Caco-2 (cell line): ENCODE results near the gene RASL12. TPM values are rescaled to one million over a fixed set of nuclear protein-coding genes. Genes with fewer than 3 reads are reported as not detected.

Experiments used
- BruUV-seq: library from RNA; stranded (reverse); fragments of 400-500 nt; replicated peaks from 2 replicates; lab custom pipeline; 2021; lab: Mats Ljungman, UMichigan
- CTCF ChIA-PET: fragments of 300-600 bp; sonication (Branson Sonifier 250); formaldehyde crosslinking; loops from one replicate; lab custom pipeline; 2022; ENCODE audit warnings: antibody characterized with exemption; lab: Charles Lee
- POLR2A ChIA-PET: fragments of 300-600 bp; sonication (Branson Sonifier 250); formaldehyde crosslinking; loops from one replicate; lab custom pipeline; 2022; ENCODE audit warnings: antibody characterized with exemption; lab: Charles Lee
- DNase-seq, 2 experiments: peaks; one replicate each; pipeline versions ENCODE4 v3.0.0 to v3.0.0-alpha.2; 2020 to 2022
- H3K27me3 ChIP-seq: replicated peaks from 2 replicates; pipeline ENCODE4 v1.6.0; 2011; ENCODE audit warnings: low read length; ENCODE audit not compliant: control insufficient read depth, insufficient read depth
- H3K36me3 ChIP-seq: 2 replicates; pipeline ENCODE4 v1.5.1; 2011; ENCODE audit warnings: low read length; ENCODE audit not compliant: control insufficient read depth, insufficient read depth
- H3K4me1 ChIP-seq: fragments of 250-450 bp; sonication (Bioruptor Pico); 2 replicates; pipeline ENCODE4 v1.5.1; 2020; ENCODE audit warnings: mild to moderate bottlenecking
- H3K4me3 ChIP-seq: 2 replicates; pipeline ENCODE4 v1.5.1; 2011; ENCODE audit warnings: low read depth, mild to moderate bottlenecking, control low read depth, low read length
- H3K9me3 ChIP-seq: fragments of 250-450 bp; sonication (Bioruptor Pico); 2 replicates; pipeline ENCODE4 v1.5.1; 2020; ENCODE audit warnings: mild to moderate bottlenecking, moderate library complexity
- H3K27ac Mint-ChIP-seq: one replicate; pipeline ENCODE4 v1.8.0; 2022; ENCODE audit warnings: mixed read lengths; ENCODE audit not compliant: unreplicated experiment
- H3K27me3 Mint-ChIP-seq: one replicate; pipeline ENCODE4 v1.8.0; 2022; ENCODE audit warnings: mixed read lengths; ENCODE audit not compliant: insufficient read depth, unreplicated experiment
- H3K36me3 Mint-ChIP-seq: one replicate; pipeline ENCODE4 v1.8.0; 2022; ENCODE audit warnings: mild to moderate bottlenecking, mixed read lengths; ENCODE audit not compliant: insufficient read depth, unreplicated experiment
- H3K4me1 Mint-ChIP-seq: one replicate; pipeline ENCODE4 v1.8.0; 2022; ENCODE audit warnings: low read depth, mixed read lengths; ENCODE audit not compliant: unreplicated experiment
- H3K4me3 Mint-ChIP-seq: one replicate; pipeline ENCODE4 v1.8.0; 2022; ENCODE audit warnings: mild to moderate bottlenecking, moderate library complexity, mixed read lengths; ENCODE audit not compliant: unreplicated experiment
- H3K9me3 Mint-ChIP-seq: one replicate; pipeline ENCODE4 v1.8.0; 2022; ENCODE audit warnings: mixed read lengths; ENCODE audit not compliant: unreplicated experiment
- CTCF ChIP-seq, 2 experiments: fragments of 200-600 bp in 1 of 2; IDR thresholded peaks; 1 replicate in 1 of 2; 2 replicates in 1 of 2; pipeline versions ENCODE4 v1.5.1 to v1.8.0; 2011 to 2022; ENCODE audit warnings: antibody characterized with exemption in 1 of 2, control low read depth in 1 of 2, inconsistent platforms in 1 of 2, low read depth in 1 of 2, low read length in 1 of 2, mild to moderate bottlenecking in 1 of 2, moderate library complexity in 1 of 2; ENCODE audit not compliant: insufficient read depth in 1 of 2, severe bottlenecking in 1 of 2, unreplicated experiment in 1 of 2
- intact Hi-C: fragments of 100-400 bp; cut with micrococcal nuclease; formaldehyde crosslinking; loops from one replicate; pipeline ENCODE4 v1.10.0; 2022; ENCODE audit not compliant: unreplicated experiment
- total RNA-seq: library from RNA; stranded (reverse); gene quantifications from 2 replicates; pipeline ENCODE4 v1.2.3, GENCODE V29; 2022

Gene RASL12
- total RNA-seq, 1 experiment from 2014 or later: 6.4 TPM

DNA sequence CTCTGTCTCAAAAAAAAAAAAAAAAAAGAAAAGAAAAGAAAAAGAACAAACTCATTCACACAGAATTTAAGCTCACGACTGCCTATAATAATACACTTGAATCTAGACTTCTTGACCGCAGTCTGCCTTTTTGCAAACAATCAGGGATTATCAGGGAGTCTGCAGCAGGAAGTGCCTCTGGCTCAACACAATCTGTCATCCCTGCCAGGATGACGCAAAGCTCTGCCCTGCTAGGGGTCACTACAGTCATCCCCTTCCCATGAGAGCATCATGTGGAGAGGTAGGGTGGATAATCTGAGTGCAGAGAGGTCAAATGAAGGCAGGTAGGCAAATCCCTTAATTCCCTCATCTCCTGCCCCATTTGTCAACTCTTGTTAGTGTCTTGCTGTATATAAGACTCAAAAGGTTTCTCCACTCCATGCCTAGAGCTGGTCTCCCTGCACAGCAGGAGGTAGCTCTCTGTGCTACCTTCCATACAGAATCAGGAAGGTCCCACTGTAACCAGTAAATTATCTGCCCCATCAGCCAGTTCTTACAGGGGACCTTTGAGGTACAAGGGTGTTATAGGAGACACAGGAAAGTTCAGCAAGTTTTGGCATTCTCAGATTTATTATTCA lies 43.0 kb upstream of the RASL12 start:
- Mint-ChIP-seq H3K4me1 (no peaks in the 10 kb centered on the region), H3K36me3 (peaks cover 17% of the 10 kb centered on the region), H3K4me3 (no peak overlapping the region), H3K27me3 (no peaks in the 10 kb centered on the region), H3K9me3 (no peaks in the 10 kb centered on the region), H3K27ac (no peak overlapping the region)
- Histone ChIP-seq H3K9me3 (no peaks in the 10 kb centered on the region), H3K36me3 (no peaks in the 10 kb centered on the region), H3K4me1 (no peaks in the 10 kb centered on the region), H3K27me3 (no peaks in the 10 kb centered on the region), H3K4me3 (no peak overlapping the region)
- no TSS peak for BruUV-seq
- intact Hi-C loops: no loop called here
- CTCF ChIA-PET: interaction anchor here (0.8 to 1.9 kb wide), 3 partner anchors 10 to 50 kb away, joined by 3 to 8 read pairs (median 4); no protein-coding TSS in a partner anchor
- POLR2A ChIA-PET: no interaction called here
- no peak for DNase-seq
- no peak for TF ChIP-seq CTCF (IDR thresholded peaks at IDR 0.05; ENCODE audit: insufficient read depth in 1 of 2, low read depth in 1 of 2, low read length in 1 of 2, severe bottlenecking in 1 of 2, unreplicated experiment in 1 of 2)

DNA sequence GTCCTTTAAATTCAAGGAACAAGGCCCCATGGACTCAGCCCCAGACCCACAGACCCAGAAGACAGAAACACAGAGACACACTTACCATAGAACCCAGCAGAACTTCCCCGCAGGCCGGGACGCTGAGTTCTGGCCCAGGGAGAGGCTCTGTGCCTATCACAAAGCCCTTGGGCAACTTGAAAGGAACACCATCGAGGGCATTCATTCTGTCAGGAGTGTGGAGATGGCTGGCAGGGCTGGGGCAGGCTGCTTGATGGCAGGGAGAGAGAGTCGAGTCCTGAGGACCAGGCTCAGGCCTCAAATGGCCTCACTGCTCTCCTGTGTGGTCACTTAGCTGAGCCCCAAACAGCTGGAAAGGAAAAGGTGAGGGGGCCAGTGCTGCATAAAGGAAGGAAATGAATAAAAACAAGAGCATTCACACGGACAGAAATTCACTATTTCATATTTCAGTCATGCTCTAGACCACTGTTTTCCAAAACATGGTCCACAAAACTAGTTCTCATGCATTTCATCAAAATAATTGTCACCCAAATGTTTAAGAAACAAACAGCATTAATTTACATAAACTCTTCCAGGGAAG lies 38.3 kb upstream of the RASL12 start:
- CTCF ChIA-PET: interaction anchor here (0.6 to 1.0 kb wide), 2 partner anchors 20 to 1448 kb away, joined by 3 read pairs; no protein-coding TSS in a partner anchor
- H3K4me1 ChIP-seq: no peaks in the 10 kb centered on the region
- H3K4me3 ChIP-seq: no peak overlapping the region
- no peak overlapping the region for H3K4me3 Mint-ChIP-seq
- POLR2A ChIA-PET: no interaction called here
- intact Hi-C loops: no loop called here
- H3K4me1 Mint-ChIP-seq: peaks cover 5% of the 10 kb centered on the region
- no TSS peak for BruUV-seq
- H3K9me3 Mint-ChIP-seq: no peaks in the 10 kb centered on the region
- H3K27me3 ChIP-seq: no peaks in the 10 kb centered on the region
- H3K9me3 ChIP-seq: no peaks in the 10 kb centered on the region
- no peak for TF ChIP-seq CTCF (IDR thresholded peaks at IDR 0.05; ENCODE audit: insufficient read depth in 1 of 2, low read depth in 1 of 2, low read length in 1 of 2, severe bottlenecking in 1 of 2, unreplicated experiment in 1 of 2)
- no peaks in the 10 kb centered on the region for H3K27me3 Mint-ChIP-seq
- H3K36me3 ChIP-seq: no peaks in the 10 kb centered on the region
- no peak overlapping the region for H3K27ac Mint-ChIP-seq
- DNase-seq: no peak
- peaks cover 34% of the 10 kb centered on the region for H3K36me3 Mint-ChIP-seq

DNA sequence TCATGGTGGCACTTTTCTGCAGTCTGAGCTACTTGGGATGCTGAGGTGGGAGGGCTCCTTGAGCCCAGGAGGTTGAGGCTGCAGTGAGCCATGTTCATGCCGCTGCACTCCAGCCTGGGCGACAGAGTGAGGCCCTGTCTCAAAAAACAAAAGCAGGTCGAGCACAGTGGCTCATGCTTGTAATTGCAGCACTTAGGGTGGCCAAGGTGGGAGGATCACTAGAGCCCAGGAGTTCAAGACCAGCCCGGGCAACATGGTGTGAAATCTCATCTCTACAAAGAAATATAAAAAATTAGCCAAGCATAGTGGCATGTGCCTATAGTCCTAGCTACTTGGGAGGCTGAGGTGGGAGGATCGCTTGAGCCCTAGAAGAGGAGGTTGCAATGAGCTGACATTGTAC lies 37.2 kb upstream of the RASL12 start:
- ChIA-PET POLR2A (no interaction called here), CTCF (interaction anchor here (0.6 kb wide), 1 partner anchor 14 kb away, joined by 3 read pairs; no protein-coding TSS in a partner anchor)
- H3K9me3 ChIP-seq: no peaks in the 10 kb centered on the region
- H3K4me1 ChIP-seq: no peaks in the 10 kb centered on the region
- no peaks in the 10 kb centered on the region for H3K9me3 Mint-ChIP-seq
- no peaks in the 10 kb centered on the region for H3K27me3 ChIP-seq
- DNase-seq: no peak
- H3K36me3 Mint-ChIP-seq: peaks cover 28% of the 10 kb centered on the region
- H3K27me3 Mint-ChIP-seq: no peaks in the 10 kb centered on the region
- no peak overlapping the region for H3K4me3 Mint-ChIP-seq
- H3K36me3 ChIP-seq: no peaks in the 10 kb centered on the region; the same call in 1 of the 2 replicates
- peaks cover 6% of the 10 kb centered on the region for H3K4me1 Mint-ChIP-seq
- TF ChIP-seq CTCF (IDR thresholded peaks at IDR 0.05; ENCODE audit: insufficient read depth in 1 of 2, low read depth in 1 of 2, low read length in 1 of 2, severe bottlenecking in 1 of 2, unreplicated experiment in 1 of 2): no peak
- no peak overlapping the region for H3K27ac Mint-ChIP-seq
- intact Hi-C loops: no loop called here
- no peak overlapping the region for H3K4me3 ChIP-seq
- no TSS peak for BruUV-seq
